ENCODE results near the gene ALPK3. TPM values are rescaled to one million over a fixed set of nuclear protein-coding genes. Genes with fewer than 3 reads are reported as not detected.

ALPK3 gene
- total and polyA plus RNA-seq, 9 of the 15 experiments (the other 6 are each of a cell fraction or from before 2014, with no cell fraction given) = 0.04 to 1.0 (median 0.07) TPM; not detected in 2

- no peak for TF ChIP-seq SMAD2 (IDR thresholded peaks at IDR 0.05; ENCODE audit: low read depth, low read length)
- no peak for TF ChIP-seq EZH2 (IDR thresholded peaks at IDR 0.05; ENCODE audit: borderline replicate concordance, low read depth, low read length)
- TF ChIP-seq RUNX1 (IDR thresholded peaks at IDR 0.05; ENCODE audit: low read depth) = no peak
Measured at GRCh38 chr15:84840741-84841429, 23.7 kb downstream of the ALPK3 start (continued).

GRCh38 chr15:84842781-84843180 lies 25.6 kb downstream of the ALPK3 start:
- H4K20me1 ChIP-seq (replicated peaks; ENCODE audit: control insufficient read depth, insufficient read depth, low read length) = no peaks in the 10 kb centered on the region
- ChIA-PET CTCF (ENCODE audit: low intra/inter-chr PET ratio) (no interaction called here), POLR2A (interaction anchor here (0.7 kb wide), 1 partner anchor 22 kb away, joined by 3 read pairs; no protein-coding TSS in a partner anchor)
- H3K9me3 ChIP-seq (replicated peaks; ENCODE audit: control insufficient read depth, insufficient read depth, low read depth, low read length) = peaks cover 8% of the 10 kb centered on the region
- no peak overlapping the region for H3K4me3 ChIP-seq
- no peak for ATAC-seq
- no peak overlapping the region for H2AFZ ChIP-seq (ENCODE audit: low read depth, low read length)
- intact Hi-C loops (cut with micrococcal nuclease) (no loop called here), in situ Hi-C loops (cut with MboI) (no loop called here)
- no peak overlapping the region for H3K9ac ChIP-seq (ENCODE audit: insufficient read depth in 1 of 2, low read depth in 2 of 2, low read length in 2 of 2)
- H3K27me3 ChIP-seq (ENCODE audit: control insufficient read depth in 2 of 2, insufficient read depth in 2 of 2, low read length in 2 of 2) = peaks cover 0 to 8% of the 10 kb centered on the region in 2 experiments; a peak in 3 of 5 replicates
- no peak for FAIRE-seq
- WGBS (ENCODE audit: insufficient coverage, low coverage, missing lambda C conversion rate) = 10% methylated on average over 1 of the region's 1 CpG
- no peaks in the 10 kb centered on the region for H3K9me1 ChIP-seq (ENCODE audit: control insufficient read depth, insufficient read depth, low read length)
- no peak for DNase-seq (ENCODE audit: extremely low read depth in 1 of 4, low spot score in 3 of 4)
- BruUV-seq (replicated peaks) = no TSS peak
- no peaks in the 10 kb centered on the region for H3K36me3 ChIP-seq (ENCODE audit: control insufficient read depth, insufficient read depth, low read length)
- H3K27ac ChIP-seq (ENCODE audit: extremely low read depth, low read depth, low read length) = no peak overlapping the region
- no peaks in the 10 kb centered on the region for H3K79me2 ChIP-seq (ENCODE audit: control insufficient read depth, insufficient read depth, low read length)
- peaks cover 6 to 17% of the 10 kb centered on the region in 2 experiments; a peak in 3 of 5 replicates for H3K4me1 ChIP-seq (replicated peaks in 1 of 2; ENCODE audit: control insufficient read depth in 2 of 2, insufficient read depth in 2 of 2, low read length in 2 of 2)
- no peak overlapping the region for H3K4me2 ChIP-seq (ENCODE audit: insufficient read depth, low read length)
- TF ChIP-seq ZNF174 (CRISPR knock-in tag; IDR thresholded peaks at IDR 0.05) (no peak), SRF (CRISPR knock-in tag; IDR thresholded peaks at IDR 0.05) (no peak), TEAD4 (IDR thresholded peaks at IDR 0.05; ENCODE audit: low read length) (no peak), TEAD4 (CRISPR knock-in tag; IDR thresholded peaks at IDR 0.05; ENCODE audit: borderline replicate concordance) (no peak), CEBPG (CRISPR knock-in tag; IDR thresholded peaks at IDR 0.05) (no peak), CEBPG (tag; conservative IDR thresholded peaks at IDR 0.05 in 1 of 2, IDR thresholded peaks at IDR 0.05 in 1 of 2) (no peak), KLF10 (CRISPR knock-in tag; IDR thresholded peaks at IDR 0.05) (no peak), HNRNPLL (IDR thresholded peaks at IDR 0.05; ENCODE audit: low read depth, low read length, poor library complexity, severe bottlenecking) (no peak), ID3 (CRISPR knock-in tag; IDR thresholded peaks at IDR 0.05) (no peak), ID3 (tag; IDR thresholded peaks at IDR 0.05) (no peak), RB1 (IDR thresholded peaks at IDR 0.05; ENCODE audit: low read depth) (no peak), ILK (tag; IDR thresholded peaks at IDR 0.05; ENCODE audit: borderline replicate concordance, low read depth) (no peak), SMC3 (conservative IDR thresholded peaks at IDR 0.05; ENCODE audit: insufficient read depth, low read depth, low read length) (no peak), RBFOX2 (IDR thresholded peaks at IDR 0.05; ENCODE audit: low read depth, low read length) (no peak), ZBTB34 (CRISPR knock-in tag; IDR thresholded peaks at IDR 0.05) (no peak), KDM4B (IDR thresholded peaks at IDR 0.05; ENCODE audit: borderline replicate concordance in 2 of 2, low read depth in 1 of 2) (no peak)

Data from K562 (cell line).